ENCODE results near the gene FAM131A.
A peak's percentile ranks its signal among the peaks of the same experiment; 100 is the strongest.

FAM131A gene

GRCh38 chr3:184372296-184372821 lies 35.0 kb downstream of the FAM131A start:
- H3K79me1 ChIP-seq (ENCODE audit: low read depth, low read length) = no peaks in the 10 kb centered on the region
- H3K9ac ChIP-seq (ENCODE audit: low read depth, low read length, poor library complexity) = no peak overlapping the region
- H3K9me3 ChIP-seq (replicated peaks in 1 of 2; ENCODE audit: control insufficient read depth in 2 of 2, insufficient read depth in 1 of 2, low read depth in 1 of 2, low read length in 2 of 2) = no peaks in the 10 kb centered on the region
- H2BK5ac ChIP-seq (ENCODE audit: low read length) = no peak overlapping the region
- H4K91ac ChIP-seq (ENCODE audit: low read depth, low read length, poor library complexity) = no peak overlapping the region
- H3K4me2 ChIP-seq (ENCODE audit: insufficient read depth, low read length, poor library complexity, severe bottlenecking) = no peak overlapping the region
- no peak overlapping the region for H2AFZ ChIP-seq (ENCODE audit: low read length)
- no peak overlapping the region for H3K4me3 ChIP-seq (ENCODE audit: low read length in 2 of 2)
- no peak overlapping the region for H3K14ac ChIP-seq (ENCODE audit: low read length)
- peaks cover 15 to 42% of the 10 kb centered on the region in 2 donors for H3K36me3 ChIP-seq (replicated peaks in 1 of 2; ENCODE audit: control insufficient read depth in 2 of 2, insufficient read depth in 2 of 2, low read length in 2 of 2)
- H2BK120ac ChIP-seq (ENCODE audit: low read depth, low read length) = no peak overlapping the region
- no CpG with 5 or more reads among the region's 8 CpGs for WGBS, 2 donors (ENCODE audit: extremely low coverage in 2 of 2, insufficient read length in 2 of 2, insufficient replicate concordance in 1 of 2)
- no peak overlapping the region for H3K23ac ChIP-seq (ENCODE audit: low read depth, low read length, poor library complexity)
- no peak overlapping the region for H2AK5ac ChIP-seq (ENCODE audit: low read depth, low read length)
- no peak overlapping the region for H3K27ac ChIP-seq (replicated peaks; ENCODE audit: low read length)
- no peak overlapping the region for H3K18ac ChIP-seq (ENCODE audit: low read length)
- no peaks in the 10 kb centered on the region for H3K27me3 ChIP-seq (ENCODE audit: control insufficient read depth in 3 of 3, insufficient read depth in 3 of 3, low read depth in 1 of 3, low read length in 3 of 3)
- H3K4ac ChIP-seq (ENCODE audit: low read length) = no peak overlapping the region
- no peak overlapping the region for H2BK12ac ChIP-seq (ENCODE audit: low read length)
- no peak overlapping the region for H2BK15ac ChIP-seq (ENCODE audit: low read length)
- H3K4me1 ChIP-seq (ENCODE audit: control insufficient read depth in 2 of 2, insufficient read depth in 1 of 2, low read depth in 1 of 2, low read length in 2 of 2) = peaks cover 7 to 11% of the 10 kb centered on the region in 2 donors
- H4K8ac ChIP-seq (ENCODE audit: low read depth, low read length) = no peak overlapping the region
- no peak for DNase-seq (ENCODE audit: low spot score)

GRCh38 chr3:184372911-184373310 lies 35.5 kb downstream of the FAM131A start:
- WGBS, 2 donors (ENCODE audit: extremely low coverage in 2 of 2, insufficient read length in 2 of 2, insufficient replicate concordance in 1 of 2) = no CpG with 5 or more reads among the region's 5 CpGs
- Histone ChIP-seq H3K27ac (replicated peaks; ENCODE audit: low read length) (no peak overlapping the region), H3K4me1 (ENCODE audit: control insufficient read depth in 2 of 2, insufficient read depth in 1 of 2, low read depth in 1 of 2, low read length in 2 of 2) (peaks cover 13 to 17% of the 10 kb centered on the region in 2 donors), H3K9me3 (replicated peaks in 1 of 2; ENCODE audit: control insufficient read depth in 2 of 2, insufficient read depth in 1 of 2, low read depth in 1 of 2, low read length in 2 of 2) (no peaks in the 10 kb centered on the region), H2AFZ (ENCODE audit: low read length) (no peak overlapping the region), H3K79me1 (ENCODE audit: low read depth, low read length) (no peaks in the 10 kb centered on the region), H2BK120ac (ENCODE audit: low read depth, low read length) (no peak overlapping the region), H3K23ac (ENCODE audit: low read depth, low read length, poor library complexity) (no peak overlapping the region), H3K9ac (ENCODE audit: low read depth, low read length, poor library complexity) (peak overlapping the region; percentile 38), H3K27me3 (ENCODE audit: control insufficient read depth in 3 of 3, insufficient read depth in 3 of 3, low read depth in 1 of 3, low read length in 3 of 3) (no peaks in the 10 kb centered on the region), H3K36me3 (replicated peaks in 1 of 2; ENCODE audit: control insufficient read depth in 2 of 2, insufficient read depth in 2 of 2, low read length in 2 of 2) (peaks cover 12 to 38% of the 10 kb centered on the region in 2 donors), H3K4me3 (ENCODE audit: low read length in 2 of 2) (no peak overlapping the region), H2BK12ac (ENCODE audit: low read length) (no peak overlapping the region), H3K18ac (ENCODE audit: low read length) (no peak overlapping the region), H2BK15ac (ENCODE audit: low read length) (no peak overlapping the region), H4K8ac (ENCODE audit: low read depth, low read length) (no peak overlapping the region), H2BK5ac (ENCODE audit: low read length) (no peak overlapping the region), H3K14ac (ENCODE audit: low read length) (no peak overlapping the region), H3K4ac (ENCODE audit: low read length) (no peak overlapping the region), H2AK5ac (ENCODE audit: low read depth, low read length) (no peak overlapping the region), H3K4me2 (ENCODE audit: insufficient read depth, low read length, poor library complexity, severe bottlenecking) (no peak overlapping the region), H4K91ac (ENCODE audit: low read depth, low read length, poor library complexity) (no peak overlapping the region)
- no peak for DNase-seq (ENCODE audit: low spot score)

- Histone ChIP-seq H3K27ac (replicated peaks; ENCODE audit: low read length) (no peak overlapping the region), H4K91ac (ENCODE audit: low read depth, low read length, poor library complexity) (no peak overlapping the region), H3K4me3 (ENCODE audit: low read length in 2 of 2) (no peak overlapping the region), H4K8ac (ENCODE audit: low read depth, low read length) (no peak overlapping the region), H3K4me1 (ENCODE audit: control insufficient read depth in 2 of 2, insufficient read depth in 1 of 2, low read depth in 1 of 2, low read length in 2 of 2) (peaks cover 18 to 22% of the 10 kb centered on the region in 2 donors), H2BK15ac (ENCODE audit: low read length) (no peak overlapping the region), H3K14ac (ENCODE audit: low read length) (no peak overlapping the region), H3K79me1 (ENCODE audit: low read depth, low read length) (no peaks in the 10 kb centered on the region), H2BK12ac (ENCODE audit: low read length) (no peak overlapping the region), H2BK120ac (ENCODE audit: low read depth, low read length) (no peak overlapping the region), H3K18ac (ENCODE audit: low read length) (no peak overlapping the region), H2BK5ac (ENCODE audit: low read length) (no peak overlapping the region), H3K36me3 (replicated peaks in 1 of 2; ENCODE audit: control insufficient read depth in 2 of 2, insufficient read depth in 2 of 2, low read length in 2 of 2) (peaks cover 9 to 33% of the 10 kb centered on the region in 2 donors), H3K4ac (ENCODE audit: low read length) (no peak overlapping the region), H3K9me3 (replicated peaks in 1 of 2; ENCODE audit: control insufficient read depth in 2 of 2, insufficient read depth in 1 of 2, low read depth in 1 of 2, low read length in 2 of 2) (no peaks in the 10 kb centered on the region), H2AFZ (ENCODE audit: low read length) (no peak overlapping the region), H2AK5ac (ENCODE audit: low read depth, low read length) (no peak overlapping the region), H3K23ac (ENCODE audit: low read depth, low read length, poor library complexity) (no peak overlapping the region), H3K9ac (ENCODE audit: low read depth, low read length, poor library complexity) (no peak overlapping the region), H3K27me3 (ENCODE audit: control insufficient read depth in 3 of 3, insufficient read depth in 3 of 3, low read depth in 1 of 3, low read length in 3 of 3) (no peaks in the 10 kb centered on the region), H3K4me2 (ENCODE audit: insufficient read depth, low read length, poor library complexity, severe bottlenecking) (no peak overlapping the region)
- DNase-seq (ENCODE audit: low spot score) = no peak
- no CpG with 5 or more reads among the region's 6 CpGs for WGBS, 2 donors (ENCODE audit: extremely low coverage in 2 of 2, insufficient read length in 2 of 2, insufficient replicate concordance in 1 of 2)
Observed at GRCh38 chr3:184373422-184373821, 36.0 kb downstream of the FAM131A start.

GRCh38 chr3:184375747-184376461 lies 38.5 kb downstream of the FAM131A start:
- Histone ChIP-seq H3K79me1 (ENCODE audit: low read depth, low read length) (no peaks in the 10 kb centered on the region), H3K23ac (ENCODE audit: low read depth, low read length, poor library complexity) (no peak overlapping the region), H3K27me3 (ENCODE audit: control insufficient read depth in 3 of 3, insufficient read depth in 3 of 3, low read depth in 1 of 3, low read length in 3 of 3) (peaks cover 4 to 8% (median 5%) of the 10 kb centered on the region in 3 experiments), H3K4me1 (ENCODE audit: control insufficient read depth in 2 of 2, insufficient read depth in 1 of 2, low read depth in 1 of 2, low read length in 2 of 2) (peaks cover 29 to 36% of the 10 kb centered on the region in 2 donors), H3K4ac (ENCODE audit: low read length) (no peak overlapping the region), H3K4me2 (ENCODE audit: insufficient read depth, low read length, poor library complexity, severe bottlenecking) (no peak overlapping the region), H2BK120ac (ENCODE audit: low read depth, low read length) (no peak overlapping the region), H4K91ac (ENCODE audit: low read depth, low read length, poor library complexity) (no peak overlapping the region), H3K14ac (ENCODE audit: low read length) (no peak overlapping the region), H3K18ac (ENCODE audit: low read length) (no peak overlapping the region), H4K8ac (ENCODE audit: low read depth, low read length) (no peak overlapping the region), H2AK5ac (ENCODE audit: low read depth, low read length) (peak overlapping the region; percentile 53), H2BK5ac (ENCODE audit: low read length) (no peak overlapping the region), H3K27ac (replicated peaks; ENCODE audit: low read length) (no peak overlapping the region), H3K9me3 (replicated peaks in 1 of 2; ENCODE audit: control insufficient read depth in 2 of 2, insufficient read depth in 1 of 2, low read depth in 1 of 2, low read length in 2 of 2) (no peaks in the 10 kb centered on the region), H2BK12ac (ENCODE audit: low read length) (no peak overlapping the region), H2AFZ (ENCODE audit: low read length) (no peak overlapping the region), H2BK15ac (ENCODE audit: low read length) (no peak overlapping the region), H3K9ac (ENCODE audit: low read depth, low read length, poor library complexity) (no peak overlapping the region), H3K4me3 (ENCODE audit: low read length in 2 of 2) (no peak overlapping the region), H3K36me3 (replicated peaks in 1 of 2; ENCODE audit: control insufficient read depth in 2 of 2, insufficient read depth in 2 of 2, low read length in 2 of 2) (peaks cover 0 to 11% of the 10 kb centered on the region in 2 donors)
- DNase-seq (ENCODE audit: low spot score) = no peak
- no CpG with 5 or more reads among the region's 12 CpGs for WGBS, 2 donors (ENCODE audit: extremely low coverage in 2 of 2, insufficient read length in 2 of 2, insufficient replicate concordance in 1 of 2)
